GM19324 (cell line): ENCODE data around the gene LHX4.

Source experiments
- ATAC-seq: cut with Tn5 transposase; IDR thresholded peaks from one replicate; pipeline ENCODE4 v1.9.1; 2021; ENCODE audit warnings: mild to moderate bottlenecking, moderate library complexity; ENCODE audit not compliant: unreplicated experiment, low FRiP score

The LHX4 gene

GRCh38 chr1:180229483-180230415, at the start of gene LHX4:
LHX4 (plus strand) TSS chr1:180230264; CDS start chr1:180230530, 266 bp downstream.
- no peak for ATAC-seq

- no peak for ATAC-seq
These were observed 49.0 kb upstream of the LHX4 start for GRCh38 chr1:180181048-180181447.

- ATAC-seq, result no peak
These were observed 47.9 kb upstream of the LHX4 start for GRCh38 chr1:180181996-180182642.

DNA sequence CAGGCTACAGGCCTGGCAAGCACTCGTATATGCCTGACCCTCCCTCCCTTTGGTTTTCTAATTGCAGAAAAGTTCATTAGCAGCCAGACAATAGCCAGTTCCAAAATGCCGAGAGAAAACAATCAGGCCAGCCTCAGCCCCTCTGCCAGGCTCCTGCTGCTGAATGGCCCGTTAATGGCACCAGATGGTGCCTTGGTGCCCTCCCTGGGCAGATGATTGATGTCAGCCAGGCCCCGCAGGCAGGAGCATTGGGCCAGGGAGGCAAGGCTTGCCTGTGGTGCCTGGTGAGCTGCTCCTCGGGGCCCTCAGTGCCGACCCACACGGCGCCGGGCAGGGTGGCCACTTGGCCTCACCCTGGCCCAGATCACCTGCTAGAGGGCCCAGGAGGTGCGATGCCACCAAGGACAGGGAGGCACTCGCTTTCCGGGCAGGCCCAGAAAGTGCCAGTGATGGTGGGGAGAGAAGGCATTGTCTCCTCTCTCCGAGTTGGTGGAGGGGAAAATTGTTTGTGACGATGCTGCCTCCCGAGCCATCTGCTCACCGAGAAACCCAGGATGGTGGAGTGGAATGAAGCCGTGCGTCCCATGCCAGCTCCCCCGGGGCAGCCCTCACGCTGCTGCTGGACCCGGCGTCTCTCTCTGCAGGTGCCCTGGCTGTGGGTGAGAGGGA, 47.3 kb upstream of the LHX4 start:
- ATAC-seq, result no peak

GRCh38 chr1:180183426-180183825, 46.6 kb upstream of the LHX4 start:
- no peak for ATAC-seq

- ATAC-seq, result no peak
These were observed 46.0 kb upstream of the LHX4 start for GRCh38 chr1:180184041-180184440.

GRCh38 chr1:180185281-180185680, 44.8 kb upstream of the LHX4 start:
- no peak for ATAC-seq

GRCh38 chr1:180185971-180186645, 44.0 kb upstream of the LHX4 start:
- ATAC-seq, result no peak

DNA sequence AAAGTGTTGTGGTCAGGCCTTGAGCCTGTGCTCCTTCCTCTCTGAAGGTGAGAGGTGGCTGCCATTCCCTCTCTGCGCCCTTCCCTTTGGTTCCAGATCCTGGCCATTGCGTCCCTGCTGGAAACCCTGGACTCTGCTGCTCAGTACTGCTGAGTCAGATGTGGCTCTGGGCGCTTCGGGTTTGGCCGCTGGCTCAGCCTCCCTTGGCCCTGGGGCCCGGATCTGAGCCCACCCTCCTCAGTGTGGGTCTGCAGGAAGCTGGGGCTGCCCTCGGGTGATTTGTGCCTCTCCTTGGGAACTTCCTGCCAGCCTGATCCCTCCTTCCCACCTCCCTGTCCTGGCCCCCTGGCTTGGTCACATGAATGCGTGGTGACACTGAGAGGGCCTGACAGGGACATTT, 43.2 kb upstream of the LHX4 start:
- no peak for ATAC-seq

DNA sequence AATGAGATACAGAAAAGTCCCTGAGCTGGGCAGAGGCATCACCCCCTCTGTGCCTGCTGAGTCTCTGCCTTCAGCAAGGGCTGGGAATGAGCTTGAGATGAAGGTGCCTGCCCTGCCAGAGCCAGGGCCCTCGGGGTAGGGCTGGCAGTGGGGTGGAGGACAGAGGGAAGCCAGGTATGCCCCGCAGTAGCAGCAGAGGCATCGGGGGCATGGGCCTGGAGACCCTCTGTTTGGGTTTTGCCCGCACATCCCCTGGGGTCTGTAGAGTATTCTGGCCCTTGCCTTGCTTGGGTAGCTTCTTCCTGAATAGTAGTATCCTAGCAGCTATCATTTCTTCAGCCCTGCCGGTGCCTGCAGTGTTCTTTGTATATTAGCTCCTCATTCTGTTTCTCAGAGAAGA, 42.4 kb upstream of the LHX4 start:
- ATAC-seq, result no peak

DNA sequence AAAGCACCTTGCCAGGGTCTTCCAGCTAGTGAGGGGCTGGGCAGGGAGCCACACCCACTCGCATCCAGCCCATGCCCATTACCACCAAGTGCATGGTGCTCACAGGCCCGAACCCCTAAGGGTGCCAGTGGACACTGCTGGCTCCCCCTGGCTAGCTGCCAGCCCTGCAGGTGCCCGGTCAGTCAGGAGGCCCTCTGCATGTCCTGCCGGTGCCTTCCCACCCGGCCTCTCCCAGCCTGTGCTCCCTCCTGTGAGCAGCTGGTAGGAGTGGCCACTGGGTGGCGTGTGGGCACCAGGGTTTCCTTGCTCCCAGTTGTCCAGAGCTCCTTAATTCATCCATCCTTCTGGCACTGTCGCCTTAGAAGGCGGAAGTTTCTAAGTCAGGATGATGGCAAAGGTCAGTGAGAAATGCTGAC, 42.0 kb upstream of the LHX4 start:
- ATAC-seq, result no peak

DNA sequence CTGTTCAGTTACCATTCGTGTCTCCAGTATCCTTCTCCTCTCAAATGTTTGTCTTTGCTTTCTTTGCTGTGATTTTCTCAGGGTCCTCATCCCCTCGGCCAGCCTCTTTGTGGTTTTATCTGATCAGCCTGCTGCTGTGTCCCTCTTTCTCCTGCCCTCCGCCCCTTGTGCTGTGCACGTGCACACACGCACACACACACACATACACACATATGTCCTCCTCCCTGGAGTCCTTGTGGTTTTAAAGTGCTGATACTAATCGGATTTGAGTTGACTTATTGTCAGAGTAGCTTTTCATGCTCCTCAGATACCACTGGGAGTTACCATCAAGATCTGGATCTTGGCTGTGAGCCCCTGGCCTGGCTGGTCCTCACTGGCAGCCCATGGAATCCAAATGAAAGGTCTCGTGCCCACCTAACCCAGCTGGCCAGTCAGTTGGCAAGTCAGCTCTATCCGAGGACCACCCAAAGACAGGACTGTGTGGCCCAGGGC, 41.3 kb upstream of the LHX4 start:
- no peak for ATAC-seq

DNA sequence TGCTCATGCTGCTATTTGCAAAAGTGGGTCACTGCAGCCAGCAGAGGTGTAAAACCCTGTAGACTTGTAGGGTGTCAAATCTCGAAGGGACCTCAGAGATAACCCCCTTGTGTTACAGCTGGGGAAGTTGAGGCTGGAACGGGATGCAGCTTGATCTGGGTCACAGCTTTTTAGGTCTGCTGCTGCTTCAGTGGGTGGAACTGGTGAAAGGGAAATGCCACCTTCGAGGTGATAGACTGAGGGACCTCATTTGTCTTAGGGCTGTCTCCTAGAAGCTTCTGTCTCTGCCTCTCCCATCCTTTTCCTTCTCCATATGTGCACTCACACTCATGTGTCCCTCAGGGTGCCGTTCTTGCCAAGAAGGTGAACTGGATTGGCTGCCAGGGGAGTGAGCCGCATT, 40.0 kb upstream of the LHX4 start:
- no peak for ATAC-seq

- ATAC-seq, result no peak
These were observed 37.9 kb upstream of the LHX4 start for GRCh38 chr1:180192172-180192571.

DNA sequence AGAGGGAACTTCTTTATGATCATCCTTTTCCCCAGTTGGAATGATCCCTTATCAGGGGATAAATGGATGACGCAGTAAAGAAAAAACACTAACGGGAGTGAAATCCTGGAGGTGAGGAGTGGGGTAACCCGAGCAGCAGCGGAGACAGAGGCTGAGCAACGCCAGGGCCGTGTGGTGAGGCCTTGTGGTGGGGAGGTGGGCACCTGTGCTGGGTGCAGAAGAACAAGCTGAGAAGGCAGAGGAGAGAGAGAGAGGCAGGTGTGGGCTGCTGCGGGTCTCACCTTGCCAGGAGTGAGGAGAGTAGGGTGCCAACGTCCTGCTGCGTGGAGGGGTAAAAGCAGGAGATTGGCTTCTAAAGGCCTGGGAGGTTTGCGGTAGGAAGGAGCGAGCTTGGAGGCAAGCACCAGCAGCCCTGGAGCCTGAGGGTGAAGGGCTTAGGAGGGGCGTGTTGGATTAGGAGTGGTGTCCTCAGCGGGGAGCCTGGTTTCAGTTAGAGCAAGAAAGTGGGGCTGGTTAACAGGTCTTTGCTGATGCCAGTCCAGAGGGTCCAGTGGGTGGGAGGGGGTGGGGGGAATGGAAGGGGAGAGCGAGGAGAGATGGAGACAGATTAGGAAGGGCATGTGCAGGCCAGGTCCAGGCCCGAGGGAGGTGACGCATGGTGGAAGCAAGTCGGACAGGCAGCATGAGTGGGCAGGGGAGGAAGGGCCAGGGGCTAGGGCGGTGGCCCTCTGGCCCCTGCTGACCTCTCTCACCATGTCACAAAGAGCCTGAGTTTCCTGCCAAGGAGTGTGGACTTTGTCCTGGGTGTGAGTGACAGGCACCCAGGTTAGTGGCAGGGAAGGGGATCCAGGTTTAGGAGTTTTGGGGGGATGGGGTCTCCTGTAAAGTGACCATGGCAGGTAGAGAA, 36.7 kb upstream of the LHX4 start:
- no peak for ATAC-seq

DNA sequence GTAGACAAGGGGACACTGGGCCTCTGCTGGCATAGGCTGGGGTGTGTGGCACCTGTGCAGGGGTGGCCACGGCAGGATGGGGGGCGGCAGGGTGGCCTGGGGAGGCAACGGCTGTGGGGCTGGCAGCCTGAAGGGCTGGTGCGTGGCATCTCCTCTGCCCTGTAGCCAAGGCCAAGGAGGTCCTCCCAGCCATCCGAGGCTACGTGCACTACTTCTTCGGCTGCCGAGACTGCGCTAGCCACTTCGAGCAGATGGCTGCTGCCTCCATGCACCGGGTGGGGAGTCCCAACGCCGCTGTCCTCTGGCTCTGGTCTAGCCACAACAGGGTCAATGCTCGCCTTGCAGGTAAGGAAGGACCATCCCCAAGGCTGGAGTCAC, 36.0 kb upstream of the LHX4 start:
- ATAC-seq, result no peak

GRCh38 chr1:180194546-180195207, 35.4 kb upstream of the LHX4 start:
- no peak for ATAC-seq

GRCh38 chr1:180195401-180195800, 34.7 kb upstream of the LHX4 start:
- no peak for ATAC-seq

- no peak for ATAC-seq
These were observed 34.1 kb upstream of the LHX4 start for GRCh38 chr1:180195916-180196315.
